ENCODE measurements around the gene CYP3A4.

- TF ChIP-seq SIN3A (IDR thresholded peaks at IDR 0.05; ENCODE audit: borderline replicate concordance, insufficient read depth, low read length) (no peak), TAF1 (IDR thresholded peaks at IDR 0.05; ENCODE audit: borderline replicate concordance, insufficient read depth, low read length) (no peak), POLR2AphosphoS5 (IDR thresholded peaks at IDR 0.05; ENCODE audit: low read depth, low read length) (no peak), REST (IDR thresholded peaks at IDR 0.05; ENCODE audit: insufficient read depth in 1 of 2, low read depth in 2 of 2, low read length in 2 of 2) (no peak)
These were observed 4.0 kb downstream of the CYP3A4 start for GRCh38 chr7:99779949-99780348.

Measured in PFSK-1 (cell line).